Activated naive CD8-positive, alpha-beta T cell treated with anti-CD3 and anti-CD28 coated beads, Interleukin-2, amount 50 U/mL, for 24 hours (primary cell): ENCODE results near the gene FAM184B.

Source experiments
- ATAC-seq: fragments of 150-1000 bp; cut with Tn5 transposase; one replicate; pipeline ENCODE4 v1.10.0; 2021
- DNase-seq: peaks from one replicate; pipeline ENCODE4 v3.0.0; 2021
- H3K27ac Mint-ChIP-seq: one replicate; pipeline ENCODE4 v1.8.0; 2021; ENCODE audit warnings: mild to moderate bottlenecking, mixed read lengths
- H3K27me3 Mint-ChIP-seq: one replicate; pipeline ENCODE4 v1.8.0; 2021; ENCODE audit warnings: mixed read lengths
- H3K36me3 Mint-ChIP-seq: one replicate; pipeline ENCODE4 v1.8.0; 2021; ENCODE audit warnings: low read depth, mixed read lengths
- H3K4me1 Mint-ChIP-seq: one replicate; pipeline ENCODE4 v1.8.0; 2021; ENCODE audit warnings: mixed read lengths
- H3K4me3 Mint-ChIP-seq: one replicate; pipeline ENCODE4 v1.8.0; 2021; ENCODE audit warnings: mild to moderate bottlenecking, moderate library complexity, mixed read lengths
- H3K9me3 Mint-ChIP-seq: one replicate; pipeline ENCODE4 v1.8.0; 2021; ENCODE audit warnings: mixed read lengths

Gene FAM184B

DNA sequence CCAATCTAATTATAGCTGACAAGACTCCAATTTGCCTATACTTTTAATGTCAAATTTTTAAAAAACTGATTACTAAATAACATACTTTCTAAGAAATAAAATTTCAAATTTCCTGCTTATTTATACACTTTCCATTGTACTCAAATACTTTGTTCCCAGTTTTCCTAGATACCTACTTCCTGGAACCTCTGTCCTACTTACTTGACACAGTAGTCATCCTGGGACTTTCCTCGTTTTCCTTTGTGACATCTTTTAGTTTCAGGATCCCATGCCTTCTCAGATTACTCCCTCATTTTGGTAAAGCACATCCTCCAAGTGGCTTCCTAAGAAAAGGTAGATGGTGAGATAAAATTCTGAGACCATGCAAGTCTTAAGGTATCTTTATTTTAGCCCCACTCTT is 13.3 kb upstream of the FAM184B start:
- no peak for ATAC-seq
- Mint-ChIP-seq H3K4me3 (no peak overlapping the region), H3K27me3 (no peaks in the 10 kb centered on the region), H3K36me3 (peaks cover 30% of the 10 kb centered on the region), H3K27ac (no peak overlapping the region), H3K4me1 (peaks cover 3% of the 10 kb centered on the region), H3K9me3 (no peaks in the 10 kb centered on the region)
- DNase-seq, result no peak

GRCh38 chr4:17788956-17789355 is 7.5 kb upstream of the FAM184B start:
- no peaks in the 10 kb centered on the region for H3K9me3 Mint-ChIP-seq
- no peaks in the 10 kb centered on the region for H3K27me3 Mint-ChIP-seq
- no peak overlapping the region for H3K4me3 Mint-ChIP-seq
- ATAC-seq, result no peak
- peaks cover 27% of the 10 kb centered on the region for H3K36me3 Mint-ChIP-seq
- DNase-seq, result no peak
- peaks cover 18% of the 10 kb centered on the region for H3K4me1 Mint-ChIP-seq
- H3K27ac Mint-ChIP-seq, result no peak overlapping the region

DNA sequence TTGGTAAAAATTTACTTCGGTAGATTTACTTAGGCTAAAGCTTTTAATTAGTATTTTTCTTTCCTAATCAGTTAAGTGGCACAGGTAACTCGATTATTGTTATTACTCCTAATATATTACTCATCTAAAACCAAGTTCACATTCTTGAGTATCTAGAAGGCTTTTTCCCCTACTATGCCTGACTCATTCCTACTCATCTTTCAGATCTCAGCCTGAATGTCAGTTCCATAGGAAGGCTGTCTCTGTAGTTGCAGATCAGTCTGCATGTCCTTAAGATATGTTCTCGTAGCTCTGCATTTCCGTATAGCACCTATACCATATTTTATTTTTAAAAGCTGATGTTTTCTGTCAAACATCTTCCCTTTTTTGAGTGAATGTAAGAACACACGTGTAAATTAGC is 5.9 kb upstream of the FAM184B start:
- no peak for DNase-seq
- peaks cover 18% of the 10 kb centered on the region for H3K4me1 Mint-ChIP-seq
- peak overlapping the region; percentile 17 for H3K27ac Mint-ChIP-seq
- ATAC-seq, result peak; percentile 80
- H3K4me3 Mint-ChIP-seq, result no peak overlapping the region
- no peaks in the 10 kb centered on the region for H3K9me3 Mint-ChIP-seq
- peaks cover 20% of the 10 kb centered on the region for H3K36me3 Mint-ChIP-seq
- H3K27me3 Mint-ChIP-seq, result peaks cover 3% of the 10 kb centered on the region

DNA sequence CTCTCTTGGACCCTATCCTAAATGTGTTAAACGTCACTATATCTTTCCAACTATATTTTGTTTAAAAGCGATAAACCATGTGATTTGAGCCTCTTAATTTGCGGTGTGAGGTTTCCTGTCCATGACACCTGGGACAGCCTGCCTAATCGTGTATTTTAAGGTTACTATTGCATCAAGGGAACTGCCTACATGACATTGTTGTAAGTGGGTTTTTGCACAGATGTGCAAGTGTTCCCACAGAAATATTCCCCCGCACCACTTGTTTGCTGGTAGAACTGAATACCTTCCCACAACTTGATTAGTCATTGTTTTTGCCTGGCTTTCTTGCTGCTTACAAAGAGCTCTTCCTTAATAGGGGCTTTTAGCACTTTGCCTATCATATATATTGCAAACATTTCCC is 5.1 kb upstream of the FAM184B start:
- ATAC-seq, result peak; percentile 55
- H3K4me1 Mint-ChIP-seq, result peaks cover 25% of the 10 kb centered on the region
- peaks cover 10% of the 10 kb centered on the region for H3K27me3 Mint-ChIP-seq
- DNase-seq, result no peak
- no peaks in the 10 kb centered on the region for H3K9me3 Mint-ChIP-seq
- peaks cover 14% of the 10 kb centered on the region for H3K36me3 Mint-ChIP-seq
- H3K4me3 Mint-ChIP-seq, result no peak overlapping the region
- H3K27ac Mint-ChIP-seq, result no peak overlapping the region

GRCh38 chr4:17785858-17786257 is 4.4 kb upstream of the FAM184B start:
- DNase-seq, result no peak
- Mint-ChIP-seq H3K36me3 (peaks cover 9% of the 10 kb centered on the region), H3K27me3 (peaks cover 13% of the 10 kb centered on the region), H3K4me3 (no peak overlapping the region), H3K4me1 (peaks cover 28% of the 10 kb centered on the region), H3K9me3 (no peaks in the 10 kb centered on the region), H3K27ac (no peak overlapping the region)
- ATAC-seq, result no peak

GRCh38 chr4:17780501-17781299 is 721 bp downstream of the FAM184B start:
- Mint-ChIP-seq H3K9me3 (no peaks in the 10 kb centered on the region), H3K27ac (no peak overlapping the region), H3K27me3 (peaks cover 48% of the 10 kb centered on the region), H3K36me3 (no peaks in the 10 kb centered on the region), H3K4me1 (peaks cover 14% of the 10 kb centered on the region), H3K4me3 (peak overlapping the region; percentile 13)
- no peak for DNase-seq
- no peak for ATAC-seq

- Mint-ChIP-seq H3K9me3 (no peaks in the 10 kb centered on the region), H3K27me3 (peaks cover 48% of the 10 kb centered on the region), H3K27ac (no peak overlapping the region), H3K36me3 (no peaks in the 10 kb centered on the region), H3K4me1 (peaks cover 14% of the 10 kb centered on the region), H3K4me3 (no peak overlapping the region)
- DNase-seq, result no peak
- no peak for ATAC-seq
These were observed 3.0 kb downstream of the FAM184B start for GRCh38 chr4:17778431-17778830.

DNA sequence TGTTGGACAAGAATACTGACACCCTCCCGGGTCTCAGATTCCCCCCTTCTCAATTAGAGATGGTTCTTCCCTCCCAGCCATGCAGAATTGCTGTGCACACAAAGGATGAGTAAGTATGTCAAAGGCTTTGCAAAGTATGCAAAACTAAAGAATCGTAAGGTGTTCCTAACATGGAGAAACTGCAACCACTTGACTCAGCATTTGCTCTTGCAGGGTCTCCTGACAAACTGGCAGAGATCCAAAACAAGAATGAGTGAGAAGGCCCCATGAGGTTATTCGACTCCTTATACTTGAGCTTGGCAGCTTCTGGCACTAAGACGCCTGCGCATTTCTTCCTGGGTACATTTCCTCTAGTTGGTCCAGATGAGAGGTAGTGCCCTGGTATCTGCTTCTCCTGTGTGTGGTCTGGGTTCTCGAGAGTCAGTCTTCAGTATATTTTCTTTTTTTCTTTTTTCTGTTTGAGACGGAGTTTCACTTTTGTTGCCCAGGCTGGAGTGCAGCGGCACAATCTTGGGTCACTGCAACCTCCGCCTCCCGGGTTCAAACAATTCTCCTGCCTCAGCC is 8.2 kb downstream of the FAM184B start:
- Mint-ChIP-seq H3K36me3 (no peaks in the 10 kb centered on the region), H3K9me3 (no peaks in the 10 kb centered on the region), H3K27me3 (peaks cover 11% of the 10 kb centered on the region), H3K27ac (no peak overlapping the region), H3K4me1 (no peaks in the 10 kb centered on the region), H3K4me3 (no peak overlapping the region)
- no peak for DNase-seq
- no peak for ATAC-seq

- H3K4me1 Mint-ChIP-seq, result no peaks in the 10 kb centered on the region
- DNase-seq, result no peak
- no peak overlapping the region for H3K27ac Mint-ChIP-seq
- ATAC-seq, result no peak
- H3K4me3 Mint-ChIP-seq, result no peak overlapping the region
- no peaks in the 10 kb centered on the region for H3K9me3 Mint-ChIP-seq
- H3K36me3 Mint-ChIP-seq, result no peaks in the 10 kb centered on the region
- H3K27me3 Mint-ChIP-seq, result no peaks in the 10 kb centered on the region
These were observed 10.0 kb downstream of the FAM184B start for GRCh38 chr4:17771284-17771908.

GRCh38 chr4:17770845-17771244 is 10.6 kb downstream of the FAM184B start:
- peaks cover 5% of the 10 kb centered on the region for H3K9me3 Mint-ChIP-seq
- DNase-seq, result no peak

DNA sequence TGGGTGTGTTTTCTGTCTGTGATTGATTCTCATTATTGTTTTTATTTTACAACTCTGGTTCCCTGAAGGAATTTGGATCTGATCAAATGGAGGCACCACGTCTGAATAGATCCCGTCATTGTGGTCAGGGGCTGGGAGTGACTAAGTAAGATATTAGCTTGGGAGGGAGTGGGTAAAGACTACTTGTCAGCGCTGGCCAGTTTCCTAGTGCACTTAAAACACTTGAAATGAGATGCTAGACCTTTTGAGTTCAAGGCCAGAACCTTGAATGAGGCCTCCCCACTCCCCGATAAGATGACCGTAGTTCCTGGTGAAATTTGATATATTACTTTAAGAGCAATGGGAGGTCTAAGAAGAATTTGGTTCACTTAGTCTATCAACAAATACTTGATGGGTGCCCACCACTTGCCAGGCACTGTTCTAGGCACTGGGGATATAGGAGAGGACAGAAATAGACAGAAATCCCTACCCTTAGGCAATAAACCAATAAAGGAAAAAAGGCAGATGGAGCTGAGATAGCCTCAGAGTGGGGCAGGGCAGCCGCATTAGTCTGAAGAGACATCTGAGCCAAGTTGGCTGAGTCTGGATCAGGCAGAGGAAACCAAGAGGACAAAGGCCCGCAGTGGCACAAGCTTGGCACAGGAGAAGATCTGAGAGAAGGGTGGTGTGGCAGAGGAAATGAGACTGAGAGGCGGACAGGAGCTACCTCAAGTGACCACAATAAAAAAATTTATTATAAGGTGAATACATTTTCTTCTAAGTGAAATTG is 11.8 kb downstream of the FAM184B start:
- H3K27ac Mint-ChIP-seq, result no peak overlapping the region
- H3K36me3 Mint-ChIP-seq, result no peaks in the 10 kb centered on the region
- H3K9me3 Mint-ChIP-seq, result peaks cover 6% of the 10 kb centered on the region
- no peak overlapping the region for H3K4me3 Mint-ChIP-seq
- ATAC-seq, result no peak
- H3K4me1 Mint-ChIP-seq, result peaks cover 6% of the 10 kb centered on the region
- no peak for DNase-seq
- H3K27me3 Mint-ChIP-seq, result no peaks in the 10 kb centered on the region

More at GRCh38 chr4:17770845-17771244, 10.6 kb downstream of the FAM184B start:
- H3K4me3 Mint-ChIP-seq, result no peak overlapping the region
- no peak overlapping the region for H3K27ac Mint-ChIP-seq
- no peaks in the 10 kb centered on the region for H3K27me3 Mint-ChIP-seq
- H3K4me1 Mint-ChIP-seq, result peaks cover under 1% of the 10 kb centered on the region
- no peak for ATAC-seq
- H3K36me3 Mint-ChIP-seq, result no peaks in the 10 kb centered on the region

- H3K27ac Mint-ChIP-seq, result no peak overlapping the region
- DNase-seq (no peak), ATAC-seq (no peak)
- H3K27me3 Mint-ChIP-seq, result no peaks in the 10 kb centered on the region
- H3K9me3 Mint-ChIP-seq, result peaks cover 6% of the 10 kb centered on the region
- H3K4me1 Mint-ChIP-seq, result peaks cover 6% of the 10 kb centered on the region
- H3K4me3 Mint-ChIP-seq, result no peak overlapping the region
- H3K36me3 Mint-ChIP-seq, result no peaks in the 10 kb centered on the region
These were observed 14.5 kb downstream of the FAM184B start for GRCh38 chr4:17766826-17767458.

GRCh38 chr4:17765514-17766286 is 15.7 kb downstream of the FAM184B start:
- Mint-ChIP-seq H3K4me1 (peaks cover 6% of the 10 kb centered on the region), H3K27me3 (no peaks in the 10 kb centered on the region), H3K27ac (no peak overlapping the region), H3K9me3 (peaks cover 6% of the 10 kb centered on the region), H3K4me3 (no peak overlapping the region), H3K36me3 (no peaks in the 10 kb centered on the region)
- DNase-seq, result no peak
- ATAC-seq, result no peak

DNA sequence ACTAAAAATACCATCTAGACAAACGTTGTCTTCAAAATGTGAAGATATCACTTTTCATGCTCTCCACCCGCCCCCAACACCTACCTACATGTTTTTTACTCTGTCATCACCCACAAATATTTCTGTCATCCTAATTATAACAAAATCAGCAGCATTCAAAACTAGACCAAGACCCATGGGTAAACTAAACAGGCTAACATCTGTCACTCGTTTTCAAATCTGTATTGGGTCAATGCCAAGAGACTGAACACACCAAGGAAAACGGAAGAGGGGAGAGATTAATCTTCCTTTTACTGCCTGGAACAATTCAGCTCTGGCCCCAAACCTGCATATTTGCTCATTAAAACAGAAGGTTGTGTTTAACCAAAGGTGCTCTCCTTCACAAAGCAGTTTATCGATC is 17.5 kb downstream of the FAM184B start:
- Mint-ChIP-seq H3K4me3 (no peak overlapping the region), H3K4me1 (peaks cover 6% of the 10 kb centered on the region), H3K9me3 (peaks cover 6% of the 10 kb centered on the region), H3K36me3 (no peaks in the 10 kb centered on the region), H3K27ac (no peak overlapping the region), H3K27me3 (no peaks in the 10 kb centered on the region)
- ATAC-seq (no peak), DNase-seq (no peak)
